Activated CD8-positive, alpha-beta memory T cell treated with anti-CD3 and anti-CD28 coated beads for 4 hours (primary cell): ENCODE data around the gene SAXO1.
"Not testable (repeated sequence)": the region's sequence is repeated elsewhere in the genome, so short reads cannot be mapped to it uniquely, and the experiment has no call there.

ENCODE experiments used
- DNase-seq, 2 donors: peaks; one replicate each; pipeline ENCODE4 v3.0.0-alpha.2; 2020; ENCODE audit warnings: low read depth in 2 of 2

SAXO1 gene

DNA sequence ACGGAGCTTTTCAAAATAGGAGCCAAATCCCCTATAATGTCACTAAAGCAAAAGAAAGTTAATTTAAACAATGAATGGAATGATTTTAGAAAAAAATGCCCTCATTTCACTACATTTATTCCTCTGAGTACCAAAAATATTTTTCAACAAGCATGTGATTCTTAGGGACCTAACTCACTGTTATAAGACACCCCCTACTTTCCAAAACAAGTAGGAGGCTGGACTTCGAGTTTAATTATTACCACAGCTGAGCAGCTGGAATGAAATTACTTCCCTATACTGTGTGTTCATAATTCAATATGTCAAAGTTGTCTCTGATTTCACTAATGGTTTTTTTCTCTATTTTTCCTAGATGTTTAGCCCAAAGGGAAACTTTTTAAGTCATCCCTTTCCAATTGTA lies 61.6 kb downstream of the SAXO1 start:
- no peak for DNase-seq

DNA sequence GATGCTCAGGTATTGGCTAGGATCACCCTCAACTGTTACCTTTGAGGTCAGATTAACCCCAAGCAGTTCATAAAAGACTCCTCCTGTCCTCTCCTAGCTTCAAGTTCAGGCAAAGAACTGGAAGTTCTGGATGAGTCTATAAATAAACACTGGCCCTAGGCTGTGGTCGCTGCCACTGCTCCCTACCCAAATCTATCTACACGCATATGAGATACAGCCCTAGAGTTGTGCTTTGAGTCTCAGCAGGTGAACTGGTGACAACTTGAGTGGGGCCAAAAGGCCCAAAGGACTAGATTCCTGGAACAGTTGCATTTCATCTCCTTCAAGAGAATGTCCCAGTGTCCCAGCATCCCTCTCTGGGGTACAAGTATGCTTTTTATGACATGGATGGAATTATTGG lies 62.6 kb downstream of the SAXO1 start:
- DNase-seq: no peak

DNA sequence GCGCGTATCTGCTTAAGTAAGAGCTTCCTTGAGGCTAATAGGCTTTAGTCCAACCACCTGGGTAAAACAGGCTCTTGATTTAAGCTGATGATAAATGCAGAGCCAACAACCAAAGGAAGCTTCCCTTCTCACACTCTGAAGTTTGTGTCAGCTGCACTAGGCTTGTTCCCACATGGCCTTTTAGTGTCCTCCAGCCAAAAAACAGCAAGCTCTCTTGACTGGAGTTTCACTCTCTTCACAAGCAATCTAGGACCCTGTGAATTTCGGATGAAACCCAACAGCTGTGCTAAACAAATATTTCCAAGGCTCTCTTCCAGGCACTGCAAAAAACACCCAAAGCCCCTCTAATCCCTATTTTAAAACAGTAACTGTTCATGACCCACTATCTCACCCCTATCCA lies 63.9 kb downstream of the SAXO1 start:
- no peak for DNase-seq

DNA sequence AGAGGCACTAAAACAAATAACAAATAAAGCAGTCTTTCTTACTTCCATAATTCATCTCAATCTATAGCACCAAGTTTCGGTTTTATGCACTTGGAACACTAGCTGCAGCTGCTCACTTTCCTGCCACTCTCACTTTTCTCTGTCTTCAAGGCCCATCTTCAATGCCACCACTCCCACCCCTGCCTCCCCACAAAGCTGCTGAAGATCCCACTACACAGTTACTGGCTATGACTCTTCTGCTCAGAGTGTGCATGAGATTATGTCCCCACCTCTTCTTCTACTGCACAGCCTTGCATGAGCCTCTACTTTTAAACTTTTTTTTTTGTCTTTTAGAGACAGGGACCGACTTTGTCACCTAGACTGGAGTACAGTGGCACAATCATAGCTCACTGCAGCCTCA lies 77.4 kb downstream of the SAXO1 start:
- DNase-seq: no peak

DNA sequence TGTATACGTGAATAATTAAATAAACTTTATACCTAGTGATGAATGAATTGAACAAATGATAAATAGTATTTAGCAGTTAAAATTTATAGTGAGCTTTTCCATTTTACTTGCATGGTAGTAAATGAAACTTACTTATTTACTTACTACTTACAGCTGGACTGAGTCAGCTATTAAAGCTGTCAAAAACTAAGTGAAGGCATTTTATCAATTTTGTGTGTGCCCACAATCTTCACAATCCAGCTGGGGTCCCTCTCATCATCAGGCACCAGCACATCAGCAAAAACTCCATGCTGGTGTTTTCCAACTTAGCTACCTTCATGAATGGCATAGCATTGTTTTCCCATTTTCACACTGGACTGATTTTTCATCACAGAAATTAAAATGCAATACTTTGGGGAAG lies 81.1 kb downstream of the SAXO1 start:
- DNase-seq: no peak

DNA sequence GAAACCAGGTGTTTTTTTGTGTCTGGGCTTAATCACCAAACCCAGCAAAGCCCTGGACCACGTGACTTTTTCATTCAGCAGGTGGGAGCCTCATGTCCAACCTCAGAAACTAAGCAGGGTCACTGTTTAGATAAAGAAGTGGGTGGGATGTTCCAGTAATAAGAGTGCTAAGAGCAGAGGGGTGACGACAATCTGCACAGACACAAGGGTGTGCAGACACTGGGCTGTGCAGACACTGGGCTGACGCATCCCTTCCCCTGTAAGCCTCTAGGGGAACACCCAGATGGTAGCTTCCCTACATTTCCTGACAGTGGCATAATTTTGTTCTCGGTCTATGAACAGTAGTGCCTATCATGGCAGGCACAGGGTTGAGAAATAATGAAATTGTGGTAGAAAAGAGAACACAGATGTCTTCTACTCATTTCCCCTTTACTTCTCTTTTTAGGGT lies 85.1 kb downstream of the SAXO1 start:
- DNase-seq: no peak

DNA sequence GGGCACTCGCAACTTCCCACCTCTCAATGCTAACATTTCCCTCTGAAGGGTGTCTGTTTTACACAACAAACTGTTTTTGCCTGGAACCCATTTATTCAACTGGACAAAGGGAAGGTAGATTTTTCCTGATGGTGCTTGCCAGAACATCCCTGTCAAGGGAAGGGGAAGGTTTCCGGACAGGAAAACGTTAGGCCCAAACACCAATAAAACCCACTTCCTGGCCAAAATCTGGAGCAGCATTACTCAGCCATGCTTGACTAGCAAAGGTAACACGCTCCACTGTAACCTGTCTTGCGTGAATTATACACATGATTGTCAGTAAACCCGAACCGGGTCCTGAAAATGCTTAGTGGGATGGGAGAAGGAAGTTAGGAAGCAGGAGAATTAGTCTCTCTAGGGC lies 90.2 kb downstream of the SAXO1 start:
- no peak for DNase-seq

DNA sequence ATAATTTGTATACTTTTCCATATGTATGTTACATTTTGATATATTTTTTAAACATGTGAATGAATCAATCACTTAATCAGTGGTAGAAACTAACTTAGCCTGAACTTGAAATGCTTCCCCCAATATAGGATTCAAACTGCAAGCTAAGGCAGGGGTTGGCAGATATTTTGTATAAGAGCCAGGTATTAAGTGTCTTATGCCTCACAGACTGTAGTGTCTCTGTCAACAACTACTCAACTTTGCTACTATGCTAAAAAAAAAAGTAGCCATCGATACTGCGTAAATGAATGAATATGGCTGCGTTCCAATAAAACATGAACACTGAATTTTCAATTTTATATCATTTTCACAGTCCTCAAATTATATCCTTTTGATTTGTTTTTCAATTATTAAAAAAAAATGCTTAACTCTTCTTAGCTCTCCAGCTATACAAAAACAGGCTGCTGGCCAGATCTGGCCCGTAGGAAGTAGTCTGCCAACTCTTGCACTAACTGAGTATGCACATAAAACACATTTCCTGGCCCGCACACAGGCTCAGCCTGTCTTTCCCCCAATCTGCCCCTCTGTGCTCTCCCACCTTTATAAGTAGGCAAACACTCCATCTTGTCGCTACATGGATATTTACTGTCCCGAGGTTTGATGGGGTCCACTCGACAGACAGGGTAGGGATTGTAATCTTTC lies 91.8 kb downstream of the SAXO1 start:
- no peak for DNase-seq

DNA sequence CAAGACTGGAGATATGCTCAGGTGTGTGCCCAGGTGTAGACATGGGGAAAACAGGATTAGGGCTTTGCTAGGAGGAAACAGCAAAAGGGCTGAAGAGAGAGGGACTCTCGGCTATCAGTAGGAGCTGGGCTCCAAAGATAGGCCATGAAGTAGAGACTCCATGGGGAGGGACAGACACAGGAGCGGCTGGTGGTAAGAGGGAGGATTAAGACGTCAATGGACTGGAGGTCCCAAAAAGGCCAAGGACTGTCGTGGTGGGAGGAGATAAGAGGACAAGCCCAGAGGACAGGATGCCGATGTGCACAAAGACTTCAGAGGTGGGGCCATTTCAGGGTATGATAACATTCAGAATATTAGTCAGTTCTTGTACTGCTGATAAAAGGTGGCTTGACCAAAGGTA lies 93.1 kb downstream of the SAXO1 start:
- no peak for DNase-seq

DNA sequence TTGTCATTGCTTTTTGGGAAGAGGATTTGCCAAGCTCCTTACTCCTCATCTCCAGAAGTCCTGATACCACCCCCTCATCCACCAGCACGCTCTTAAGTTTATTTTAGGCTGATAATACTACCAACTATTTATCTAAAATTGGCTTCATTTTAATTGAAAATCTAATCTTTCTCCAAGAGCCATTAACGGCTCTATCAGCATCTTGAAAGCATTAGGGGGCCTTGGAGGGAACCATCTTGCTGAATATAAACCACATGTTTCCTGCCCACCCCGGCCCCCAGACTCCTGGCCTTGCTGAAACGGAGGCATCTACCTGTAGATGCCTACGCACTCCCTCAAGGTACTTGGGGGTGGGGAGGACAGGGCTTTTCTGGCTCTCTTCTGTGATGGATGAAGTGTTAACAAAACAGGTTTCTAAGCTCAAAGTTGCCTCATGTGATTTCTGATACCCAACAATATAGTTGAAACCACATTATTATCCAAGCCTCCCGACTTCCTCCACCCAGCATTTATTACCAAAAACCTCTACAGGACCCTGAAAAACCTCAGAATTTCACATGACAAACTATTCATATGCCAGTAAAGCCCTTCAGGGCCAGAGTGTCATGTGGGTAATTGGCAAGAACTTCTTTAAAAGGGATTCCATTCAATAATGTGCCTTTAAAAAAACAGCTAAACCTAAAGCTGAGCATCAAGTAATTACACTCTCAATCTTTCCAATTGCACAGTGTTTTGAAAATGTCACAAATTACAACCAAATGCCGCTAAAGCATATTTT lies 96.7 kb downstream of the SAXO1 start:
- DNase-seq: no peak

DNA sequence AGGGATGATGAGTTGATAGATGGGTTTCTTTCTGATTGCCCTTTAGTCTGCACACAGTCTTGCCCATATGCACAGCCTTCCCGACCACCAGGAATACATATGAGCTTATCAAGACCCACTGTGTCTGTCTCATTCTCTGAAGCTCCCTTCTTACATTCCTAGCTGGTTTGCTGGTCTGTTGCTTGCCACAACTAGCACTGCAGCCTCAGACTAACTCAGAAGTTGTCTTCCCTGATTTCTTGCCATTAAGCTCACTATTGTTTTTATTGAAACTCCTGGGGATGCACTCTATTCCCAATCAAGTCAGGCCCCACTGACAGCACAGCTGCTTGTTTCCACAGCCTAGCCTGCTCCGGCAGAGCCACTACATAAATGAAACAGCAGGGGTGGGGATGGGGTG lies 97.5 kb downstream of the SAXO1 start:
- DNase-seq: no peak

DNA sequence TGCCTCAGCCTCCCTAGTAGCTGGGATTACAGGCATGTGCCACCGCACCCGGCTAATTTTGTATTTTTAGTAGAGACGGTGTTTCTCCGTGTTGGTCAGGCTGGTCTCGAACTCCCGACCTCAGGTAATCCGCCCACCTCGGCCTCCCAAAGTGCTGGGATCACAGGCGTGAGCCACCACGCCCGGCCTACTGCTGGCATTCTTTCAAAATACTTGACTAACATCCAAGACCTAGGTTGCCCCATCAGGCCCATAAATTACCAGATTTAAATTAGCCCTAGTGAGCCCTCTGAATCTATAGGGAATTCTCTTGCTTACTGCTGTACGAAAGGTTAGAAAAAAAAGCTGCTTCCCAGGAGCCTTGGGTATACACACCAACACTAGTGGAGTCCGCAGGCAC lies 102.4 kb downstream of the SAXO1 start:
- DNase-seq: not testable (repeated sequence)

DNA sequence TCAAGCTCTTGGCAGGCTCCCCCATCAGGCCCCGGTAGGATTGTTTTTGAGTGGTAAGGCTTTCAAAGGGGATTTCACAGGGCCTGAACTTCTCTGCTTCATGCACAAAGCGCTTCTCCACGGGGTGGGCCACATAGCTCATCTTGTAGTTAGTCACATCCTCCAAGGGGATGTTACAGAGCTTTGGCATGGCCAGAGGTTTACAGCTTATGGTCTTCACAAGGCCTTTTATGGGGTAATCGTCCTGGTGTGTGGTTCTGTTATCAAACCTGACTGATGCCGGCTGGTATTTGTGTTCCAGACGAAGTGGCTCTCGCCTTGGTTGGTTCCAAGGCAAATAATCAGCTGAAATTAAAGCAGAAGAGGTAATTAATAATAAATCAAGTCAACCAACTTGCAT lies 104.3 kb downstream of the SAXO1 start:
- DNase-seq: no peak

DNA sequence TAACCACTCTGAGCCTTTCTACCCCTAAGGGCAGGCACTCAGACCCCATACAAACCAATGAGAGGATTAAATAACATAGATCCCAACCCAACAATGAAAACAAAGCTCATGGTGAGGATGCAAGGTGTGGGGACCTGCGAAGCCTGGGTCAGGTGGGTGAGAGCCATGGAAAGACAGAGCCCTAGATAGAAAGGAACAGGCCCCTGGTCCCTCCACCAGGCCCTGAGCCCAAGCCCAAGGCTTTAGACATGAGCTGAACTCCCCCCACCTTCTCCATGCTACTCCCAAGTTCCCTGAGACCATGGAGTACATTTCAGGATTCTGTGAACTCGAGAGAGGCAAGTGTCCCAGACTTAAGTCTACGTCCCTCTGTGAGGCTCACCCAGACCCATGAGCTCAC lies 106.5 kb downstream of the SAXO1 start:
- DNase-seq: no peak

DNA sequence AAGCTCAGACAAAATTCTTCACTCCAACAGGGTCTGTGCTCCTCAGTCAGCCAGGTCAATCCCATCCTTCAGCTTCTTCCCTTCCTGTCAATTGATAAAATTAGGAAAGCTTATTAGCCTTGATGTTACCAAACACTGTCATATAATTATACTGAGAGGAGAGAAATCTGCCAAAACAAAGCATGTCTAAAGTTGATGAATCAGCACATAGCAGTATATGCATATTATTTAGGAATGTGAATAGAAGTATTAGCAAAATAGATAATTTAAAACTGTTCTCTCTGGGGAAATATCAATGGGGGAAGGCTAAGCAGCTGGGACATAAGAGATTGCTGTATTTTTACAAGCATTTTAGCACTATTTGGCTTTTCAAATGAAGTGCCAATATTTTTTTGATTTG lies 107.1 kb downstream of the SAXO1 start:
- DNase-seq: no peak

DNA sequence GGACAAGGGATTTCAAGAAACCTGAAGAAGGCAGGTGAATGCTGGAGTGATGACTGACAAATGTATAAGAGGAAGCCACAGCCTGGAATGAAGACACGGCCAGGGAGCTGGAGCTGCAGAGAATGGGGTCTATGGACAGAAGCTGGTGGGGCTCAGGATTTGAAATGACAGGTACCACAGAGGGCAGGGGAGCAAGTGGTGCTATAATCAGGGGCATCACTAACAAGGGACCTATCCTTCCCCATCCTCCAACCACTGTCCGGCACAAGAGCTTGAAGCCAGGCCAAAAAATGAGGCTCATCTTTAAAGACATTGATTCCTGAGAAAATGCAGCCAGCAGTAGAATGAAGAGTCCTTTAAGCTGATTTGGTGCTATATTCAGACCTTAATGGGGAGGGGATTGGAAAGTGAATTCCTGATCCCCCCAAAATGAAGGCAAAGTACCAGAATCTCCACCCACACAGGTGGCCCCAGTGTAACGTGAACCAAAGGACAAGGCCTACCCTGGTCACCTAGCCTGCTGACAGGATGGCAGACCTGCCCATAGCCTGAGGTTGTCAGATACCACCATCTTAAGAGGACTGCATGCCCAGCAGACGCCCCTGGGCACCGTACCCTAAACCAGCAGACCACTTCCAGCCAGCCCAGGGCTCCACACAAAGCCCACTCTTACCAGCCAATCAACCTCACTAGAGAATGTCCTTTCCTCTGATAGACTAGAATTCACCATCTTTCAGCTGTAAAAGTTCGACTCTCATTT lies 109.2 kb downstream of the SAXO1 start:
- no peak for DNase-seq

DNA sequence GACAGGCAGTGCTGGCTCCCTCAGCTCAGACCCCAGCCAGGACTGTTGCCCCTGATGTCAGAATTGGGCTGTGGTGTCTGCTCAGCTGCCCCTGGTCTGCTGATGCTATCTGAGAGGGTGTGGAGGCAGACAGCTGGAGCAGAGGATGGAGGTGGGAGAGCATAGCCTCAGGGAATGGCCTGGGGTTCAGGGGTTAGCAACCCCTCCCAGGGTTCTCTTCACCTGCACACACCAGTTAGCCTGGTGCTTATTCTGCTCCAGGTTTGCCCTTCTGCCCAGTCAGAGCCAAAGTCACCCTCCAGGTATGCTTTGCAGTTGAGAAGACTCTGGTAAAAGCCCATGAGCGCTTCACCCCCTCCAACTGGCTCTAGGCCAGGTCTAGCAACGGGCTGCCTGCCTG lies 109.8 kb downstream of the SAXO1 start:
- no peak for DNase-seq

DNA sequence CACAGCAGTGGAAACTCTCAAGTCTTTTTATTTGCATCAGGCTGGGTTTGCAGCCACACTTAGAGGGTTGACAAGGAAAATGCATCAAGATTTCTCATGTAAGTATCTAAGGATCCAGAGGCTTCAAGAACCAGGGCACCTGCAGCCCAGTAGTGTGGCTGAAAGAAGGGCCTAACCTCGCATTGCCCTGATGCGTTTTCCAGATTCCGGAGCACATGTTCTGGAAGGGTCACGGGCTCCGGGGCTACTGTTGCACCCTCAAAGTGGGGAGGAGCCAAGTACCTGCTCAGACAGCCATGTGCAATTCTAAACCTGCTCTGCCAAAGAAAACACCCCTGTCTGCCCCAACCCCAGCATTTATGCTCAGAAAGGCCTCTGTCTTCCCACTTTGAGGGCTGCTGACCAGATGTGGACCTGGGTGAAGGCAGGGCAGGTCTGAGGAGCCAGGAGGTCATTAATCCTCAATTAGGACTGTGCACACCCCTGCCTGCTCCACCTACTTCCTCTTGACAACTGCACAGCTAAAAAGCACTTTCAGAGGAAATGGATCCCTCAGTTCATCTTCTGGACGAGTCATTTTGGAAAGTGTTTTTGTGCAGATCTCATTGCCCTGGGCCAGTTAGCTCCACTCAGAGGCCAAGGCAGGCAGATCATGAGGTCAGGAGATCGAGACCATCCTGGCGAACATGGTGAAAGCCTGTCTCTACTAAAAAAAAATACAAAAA lies 110.7 kb downstream of the SAXO1 start:
- DNase-seq: no peak

DNA sequence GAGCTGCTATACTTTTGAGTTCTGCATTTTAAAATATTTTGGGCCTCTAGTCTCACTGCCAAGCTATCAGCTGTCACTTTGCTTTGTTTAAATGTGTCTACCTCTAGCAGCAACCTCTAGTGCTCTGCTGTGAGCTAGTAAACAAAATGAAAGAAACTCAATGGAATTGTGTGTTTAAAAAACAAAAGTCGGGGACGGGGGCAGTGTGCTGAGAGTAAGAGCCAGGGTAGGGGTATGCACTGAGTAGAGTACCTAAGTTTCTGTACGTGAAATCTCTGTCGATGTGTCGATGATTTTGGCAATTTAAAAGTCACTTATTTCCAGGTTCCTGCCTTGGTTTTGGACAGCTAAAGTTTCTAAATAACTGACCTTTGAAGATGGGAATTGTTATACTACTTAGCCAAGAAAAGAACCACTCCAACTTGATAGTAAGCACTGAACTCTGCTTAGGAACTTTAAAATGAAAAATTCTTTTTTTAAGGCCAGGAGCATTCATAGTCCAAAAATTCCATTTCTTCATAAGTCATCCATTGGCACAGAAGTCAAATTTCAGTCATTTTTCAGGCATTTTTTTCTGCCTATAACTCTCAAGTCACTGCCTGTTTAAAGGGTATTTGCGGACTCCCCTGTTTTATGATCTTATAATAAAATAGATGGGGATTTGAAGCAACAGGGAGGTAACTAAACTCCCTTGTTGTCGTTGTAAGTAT lies 111.5 kb downstream of the SAXO1 start:
- no peak for DNase-seq

DNA sequence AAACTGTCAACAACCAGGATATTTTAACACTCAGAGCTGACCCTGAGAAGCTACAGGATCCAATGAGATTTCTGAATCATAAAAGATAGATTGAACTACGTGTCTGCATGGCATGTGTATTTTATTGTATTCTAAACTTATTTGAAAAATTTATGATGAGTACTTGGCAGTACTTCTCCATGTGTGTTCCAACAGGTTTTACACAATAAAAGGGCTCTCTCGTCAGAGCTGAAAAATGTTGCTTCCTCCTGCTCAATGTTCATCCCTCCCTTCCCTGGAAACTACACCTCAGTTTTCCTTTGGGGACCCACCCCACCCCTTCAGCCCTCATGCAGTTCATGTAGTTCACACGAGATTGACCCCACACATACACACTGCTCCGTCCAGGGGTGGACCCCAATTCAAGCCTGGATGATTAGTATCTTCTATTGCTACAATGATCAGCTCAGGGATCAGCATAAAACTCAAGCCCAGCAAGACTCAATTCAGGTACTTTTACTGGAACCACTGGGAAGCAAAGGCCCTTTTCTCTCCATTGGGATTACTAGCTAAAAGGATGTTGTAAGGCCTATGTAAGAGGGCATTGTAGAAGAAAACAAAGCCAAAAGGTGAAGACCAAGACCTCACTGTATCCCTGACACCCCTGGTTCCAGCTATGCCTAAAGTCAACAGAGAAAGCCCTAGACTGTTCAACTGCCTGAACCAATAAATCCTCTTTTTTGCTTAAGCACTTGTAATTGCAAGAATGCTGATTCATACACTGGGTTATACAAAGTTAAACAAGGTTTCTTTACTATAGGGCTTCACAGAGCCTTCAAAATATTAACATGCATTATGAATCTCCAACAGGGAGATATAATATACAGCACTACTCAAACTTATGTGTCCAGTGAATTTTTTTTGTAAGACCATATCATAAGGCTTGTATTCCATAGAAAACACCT lies 112.6 kb downstream of the SAXO1 start:
- DNase-seq: no peak
